HepG2 (cell line): Measurements from ENCODE around the gene SESN2. TPM values are rescaled to one million over a fixed set of nuclear protein-coding genes. Genes with fewer than 3 reads are reported as not detected.

ENCODE experiments used
- CREM ChIP-seq, 2 experiments: sonication (generic) in 1 of 2; formaldehyde crosslinking in 1 of 2; IDR thresholded peaks; 2 replicates each; pipeline versions ENCODE4 v1.4.0 to v1.6.1; 2016 to 2020; ENCODE audit warnings: antibody characterized with exemption in 1 of 2, mild to moderate bottlenecking in 1 of 2, missing genetic modification reagents in 1 of 2
- GFI1 ChIP-seq: sonication (generic); formaldehyde crosslinking; IDR thresholded peaks from 2 replicates; pipeline ENCODE4 v1.5.0; 2020; ENCODE audit warnings: missing genetic modification reagents, mild to moderate bottlenecking, borderline replicate concordance
- MIER2 ChIP-seq: IDR thresholded peaks from 2 replicates; pipeline ENCODE4 v1.6.1; 2016; ENCODE audit warnings: missing biosample characterization, missing genetic modification reagents
- MTA1 ChIP-seq: sonication (generic); formaldehyde crosslinking; IDR thresholded peaks from 2 replicates; pipeline ENCODE4 v1.4.0; 2020; ENCODE audit warnings: missing genetic modification reagents, mild to moderate bottlenecking, borderline replicate concordance
- NBN ChIP-seq: fragments of 450-650 bp; conservative IDR thresholded peaks from 2 replicates; pipeline ENCODE4 v1.6.1; 2017
- PBX2 ChIP-seq: IDR thresholded peaks from 2 replicates; pipeline ENCODE4 v1.6.1; 2016; ENCODE audit warnings: control low read depth
- RAD51 ChIP-seq: fragments of 450-650 bp; IDR thresholded peaks from 2 replicates; pipeline ENCODE4 v1.6.1; 2016; ENCODE audit warnings: borderline replicate concordance
- RARA ChIP-seq: IDR thresholded peaks from 2 replicates; pipeline ENCODE4 v1.6.1; 2016; ENCODE audit warnings: missing genetic modification reagents, missing compliant biosample characterization
- SAP130 ChIP-seq: IDR thresholded peaks from 2 replicates; pipeline ENCODE4 v1.6.1; 2016; ENCODE audit warnings: low read depth
- SUZ12 ChIP-seq: fragments of 150-350 bp; IDR thresholded peaks from 2 replicates; pipeline ENCODE4 v1.6.1; 2014; ENCODE audit warnings: low read depth, low read length
- USF2 ChIP-seq, 2 experiments: sonication (generic) in 1 of 2; formaldehyde crosslinking in 1 of 2; IDR thresholded peaks; 2 replicates each; pipeline versions ENCODE4 v1.5.1 to v1.6.1; 2011 to 2020; ENCODE audit warnings: borderline replicate concordance in 1 of 2, low read depth in 1 of 2, low read length in 1 of 2, mild to moderate bottlenecking in 1 of 2, missing genetic modification reagents in 1 of 2, moderate library complexity in 1 of 2
- ZBTB7B ChIP-seq: sonication (generic); formaldehyde crosslinking; IDR thresholded peaks from 2 replicates; pipeline ENCODE4 v1.4.0; 2020; ENCODE audit warnings: missing genetic modification reagents
- ZNF142 ChIP-seq: sonication (generic); formaldehyde crosslinking; IDR thresholded peaks from 2 replicates; pipeline ENCODE4 v1.4.0; 2020; ENCODE audit warnings: missing genetic modification reagents
- ZNF260 ChIP-seq: sonication (generic); formaldehyde crosslinking; IDR thresholded peaks from 2 replicates; pipeline ENCODE4 v1.4.0; 2020; ENCODE audit warnings: missing genetic modification reagents, low read depth, mild to moderate bottlenecking, borderline replicate concordance
- ZNF550 ChIP-seq: sonication (generic); formaldehyde crosslinking; IDR thresholded peaks from 2 replicates; pipeline ENCODE4 v1.4.0; 2020; ENCODE audit warnings: mild to moderate bottlenecking, missing genetic modification reagents, borderline replicate concordance
- ZNF614 ChIP-seq: IDR thresholded peaks from 2 replicates; pipeline ENCODE4 v1.6.1; 2018; ENCODE audit warnings: missing biosample characterization, missing genetic modification reagents, inconsistent platforms, borderline replicate concordance
- ZNF749 ChIP-seq: sonication (generic); formaldehyde crosslinking; IDR thresholded peaks from 2 replicates; pipeline ENCODE4 v1.8.0; 2022; ENCODE audit warnings: mild to moderate bottlenecking, missing genetic modification reagents, moderate library complexity, borderline replicate concordance
- ZNF780A ChIP-seq: sonication (generic); formaldehyde crosslinking; IDR thresholded peaks from 2 replicates; pipeline ENCODE4 v1.8.0; 2022; ENCODE audit warnings: mild to moderate bottlenecking, missing genetic modification reagents, moderate library complexity
- polyA plus RNA-seq, 8 experiments: library from polyadenylated mRNA; depleted of rRNA in 3 of 8; stranded (reverse) in 7 of 8; unstranded in 1 of 8; fragments of >200 nt; fragmentation: Illumina TruSeq in 4 of 8; extraction: Trizol in 4 of 8; gene quantifications; 2 replicates each; pipeline versions ENCODE4 v1.2.1 to v1.2.3, GENCODE V29; 2011 to 2016; ENCODE audit warnings: low read depth in 4 of 8, missing spikeins in 1 of 8, mixed read lengths in 1 of 8; ENCODE audit not compliant: insufficient read depth in 1 of 8
- total RNA-seq, 5 experiments: library from RNA; depleted of rRNA; stranded (reverse); fragments of >200 nt; fragmentation: Illumina TruSeq; extraction: Trizol; gene quantifications; 2 replicates each; pipeline ENCODE4 v1.2.3, GENCODE V29; 2016; ENCODE audit warnings: low read depth in 1 of 5

SESN2 gene
- total and polyA plus RNA-seq, 2 of the 13 experiments (the other 11 are each of a cell fraction or from before 2014, with no cell fraction given) = 13.2 to 19.1 TPM

GRCh38 chr1:28259252-28259933 lies at the start of gene SESN2 (continued):
- no peak for TF ChIP-seq RARA (CRISPR knock-in tag)
- no peak for TF ChIP-seq MIER2 (CRISPR knock-in tag)
- TF ChIP-seq ZBTB7B (CRISPR knock-in tag) = 0 out of 2 replicates have a peak, but pooled peaks have one; percentile 6
- TF ChIP-seq USF2 (IDR thresholded peaks at IDR 0.05; ENCODE audit: low read depth, low read length) = no peak
- TF ChIP-seq USF2 (CRISPR knock-in tag; IDR thresholded peaks at IDR 0.05; ENCODE audit: borderline replicate concordance) = peak; percentile 52; the same call in 1 of the 2 replicates
- peak; percentile 67 for TF ChIP-seq SUZ12
- no peak for TF ChIP-seq ZNF550 (CRISPR knock-in tag)
- no peak for TF ChIP-seq RAD51
- no peak for TF ChIP-seq NBN
- TF ChIP-seq SAP130 = peak; percentile 87; the same call in 1 of the 2 replicates
- TF ChIP-seq GFI1 = no peak
- TF ChIP-seq ZNF780A (CRISPR knock-in tag) = no peak
- TF ChIP-seq MTA1 (CRISPR knock-in tag) = no peak
- no peak for TF ChIP-seq PBX2 (CRISPR knock-in tag)
- peak; percentile 67 for TF ChIP-seq CREM (IDR thresholded peaks at IDR 0.05)
- TF ChIP-seq CREM (CRISPR knock-in tag; IDR thresholded peaks at IDR 0.05) = no peak
- no peak for TF ChIP-seq ZNF614 (CRISPR knock-in tag)
- TF ChIP-seq ZNF260 (CRISPR knock-in tag) = no peak
- 0 out of 2 replicates have a peak, but pooled peaks have one; percentile 58 for TF ChIP-seq ZNF142 (CRISPR knock-in tag)
- TF ChIP-seq ZNF749 = peak; percentile 57; the same call in 1 of the 2 replicates
